Caco-2 (cell line): Measurements from ENCODE around the gene FIBP. TPM values are rescaled to one million over a fixed set of nuclear protein-coding genes. Genes with fewer than 3 reads are reported as not detected.
A peak's percentile ranks its signal among the peaks of the same experiment; 100 is the strongest.

Experiments used
- BruUV-seq: library from RNA; stranded (reverse); fragments of 400-500 nt; replicated peaks from 2 replicates; lab custom pipeline; 2021; lab: Mats Ljungman, UMichigan
- CTCF ChIA-PET: fragments of 300-600 bp; sonication (Branson Sonifier 250); formaldehyde crosslinking; loops from one replicate; lab custom pipeline; 2022; ENCODE audit warnings: antibody characterized with exemption; lab: Charles Lee
- POLR2A ChIA-PET: fragments of 300-600 bp; sonication (Branson Sonifier 250); formaldehyde crosslinking; loops from one replicate; lab custom pipeline; 2022; ENCODE audit warnings: antibody characterized with exemption; lab: Charles Lee
- DNase-seq, 2 experiments: peaks; one replicate each; pipeline versions ENCODE4 v3.0.0 to v3.0.0-alpha.2; 2020 to 2022
- H3K27me3 ChIP-seq: replicated peaks from 2 replicates; pipeline ENCODE4 v1.6.0; 2011; ENCODE audit warnings: low read length; ENCODE audit not compliant: control insufficient read depth, insufficient read depth
- H3K36me3 ChIP-seq: 2 replicates; pipeline ENCODE4 v1.5.1; 2011; ENCODE audit warnings: low read length; ENCODE audit not compliant: control insufficient read depth, insufficient read depth
- H3K4me1 ChIP-seq: fragments of 250-450 bp; sonication (Bioruptor Pico); 2 replicates; pipeline ENCODE4 v1.5.1; 2020; ENCODE audit warnings: mild to moderate bottlenecking
- H3K4me3 ChIP-seq: 2 replicates; pipeline ENCODE4 v1.5.1; 2011; ENCODE audit warnings: low read depth, mild to moderate bottlenecking, control low read depth, low read length
- H3K9me3 ChIP-seq: fragments of 250-450 bp; sonication (Bioruptor Pico); 2 replicates; pipeline ENCODE4 v1.5.1; 2020; ENCODE audit warnings: mild to moderate bottlenecking, moderate library complexity
- H3K27ac Mint-ChIP-seq: one replicate; pipeline ENCODE4 v1.8.0; 2022; ENCODE audit warnings: mixed read lengths; ENCODE audit not compliant: unreplicated experiment
- H3K27me3 Mint-ChIP-seq: one replicate; pipeline ENCODE4 v1.8.0; 2022; ENCODE audit warnings: mixed read lengths; ENCODE audit not compliant: insufficient read depth, unreplicated experiment
- H3K36me3 Mint-ChIP-seq: one replicate; pipeline ENCODE4 v1.8.0; 2022; ENCODE audit warnings: mild to moderate bottlenecking, mixed read lengths; ENCODE audit not compliant: insufficient read depth, unreplicated experiment
- H3K4me1 Mint-ChIP-seq: one replicate; pipeline ENCODE4 v1.8.0; 2022; ENCODE audit warnings: low read depth, mixed read lengths; ENCODE audit not compliant: unreplicated experiment
- H3K4me3 Mint-ChIP-seq: one replicate; pipeline ENCODE4 v1.8.0; 2022; ENCODE audit warnings: mild to moderate bottlenecking, moderate library complexity, mixed read lengths; ENCODE audit not compliant: unreplicated experiment
- H3K9me3 Mint-ChIP-seq: one replicate; pipeline ENCODE4 v1.8.0; 2022; ENCODE audit warnings: mixed read lengths; ENCODE audit not compliant: unreplicated experiment
- intact Hi-C: fragments of 100-400 bp; cut with micrococcal nuclease; formaldehyde crosslinking; loops from one replicate; pipeline ENCODE4 v1.10.0; 2022; ENCODE audit not compliant: unreplicated experiment
- total RNA-seq: library from RNA; stranded (reverse); gene quantifications from 2 replicates; pipeline ENCODE4 v1.2.3, GENCODE V29; 2022
- TF ChIP-seq, protein P1 (sequence below), 2 experiments: fragments of 200-600 bp in 1 of 2; IDR thresholded peaks; 1 replicate in 1 of 2; 2 replicates in 1 of 2; pipeline versions ENCODE4 v1.5.1 to v1.8.0; 2011 to 2022; ENCODE audit warnings: antibody characterized with exemption in 1 of 2, control low read depth in 1 of 2, inconsistent platforms in 1 of 2, low read depth in 1 of 2, low read length in 1 of 2, mild to moderate bottlenecking in 1 of 2, moderate library complexity in 1 of 2; ENCODE audit not compliant: insufficient read depth in 1 of 2, severe bottlenecking in 1 of 2, unreplicated experiment in 1 of 2

Gene FIBP
- total RNA-seq, 1 experiment from 2014 or later = 61.5 TPM

DNA sequence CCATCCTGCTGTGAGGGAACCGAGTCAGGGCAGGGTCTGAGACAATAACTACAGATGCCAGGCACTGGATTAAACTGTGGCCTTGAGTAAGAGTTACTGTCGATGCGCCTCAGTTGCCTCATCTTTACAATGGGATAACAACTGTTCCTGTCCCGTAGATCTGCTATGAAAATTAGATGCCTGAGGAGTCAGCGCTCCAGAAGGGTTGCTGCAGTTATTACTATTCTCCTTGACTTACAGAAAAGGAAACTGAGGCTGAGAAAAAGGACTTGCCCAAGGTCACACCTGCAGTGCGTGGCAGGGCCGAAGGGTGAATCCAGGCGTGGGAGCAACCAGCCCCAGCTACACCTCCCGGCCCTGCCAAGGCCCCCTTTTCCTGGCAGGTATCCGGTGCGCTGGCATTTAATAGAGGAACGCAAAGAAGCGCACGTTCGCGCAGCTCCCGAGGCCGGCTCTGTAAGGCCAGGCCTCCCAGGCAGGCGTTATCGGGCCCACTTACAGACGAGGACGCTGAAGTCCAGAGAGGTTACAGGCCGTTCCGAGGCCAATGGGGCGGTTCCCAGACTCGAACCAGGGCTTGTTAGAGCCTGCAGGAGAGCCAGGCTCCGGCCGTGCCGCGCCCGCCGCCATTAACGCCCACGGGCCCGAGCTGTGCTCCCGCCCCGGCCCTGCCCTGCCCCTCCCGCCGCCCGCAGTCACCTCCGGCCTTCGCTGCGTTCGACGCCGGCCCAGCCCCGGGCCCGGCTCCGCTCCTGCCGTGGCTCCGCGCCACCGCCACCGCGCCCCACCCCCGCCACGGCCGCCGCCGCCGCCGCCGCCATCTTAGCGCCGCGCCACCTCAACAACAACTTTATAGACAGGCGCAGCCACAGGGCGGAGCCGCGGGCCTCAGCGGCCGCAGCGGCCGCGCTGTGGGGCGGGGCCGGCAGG lies 30.2 kb upstream of the FIBP start, which contains the start of gene C11orf68:
Gene C11orf68 (minus strand): TSS at position 852 of the 930 bp plus-strand sequence. CDS start 31 bp downstream, at position 821.
- Mint-ChIP-seq H3K4me3 (peak within 1 kb of the TSS; percentile 90), H3K36me3 (peaks cover 19% of the 10 kb centered on the region), H3K27ac (peak within 1 kb of the TSS; percentile 75), H3K9me3 (no peaks in the 10 kb centered on the region), H3K4me1 (no peaks in the 10 kb centered on the region), H3K27me3 (no peaks in the 10 kb centered on the region)
- ChIA-PET POLR2A (interaction anchor here (0.5 kb wide), 1 partner anchor 30 kb away, joined by 5 read pairs; the partner anchor contains the start of gene FIBP), CTCF (interaction anchor here (1.6 kb wide), 1 partner anchor 30 kb away, joined by 8 read pairs; the partner anchor contains the start of gene FIBP)
- peaks cover 15% of the 10 kb centered on the region for H3K4me1 ChIP-seq
- H3K27me3 ChIP-seq = no peaks in the 10 kb centered on the region
- DNase-seq = no peak
- H3K4me3 ChIP-seq = peak within 1 kb of the TSS; percentile 95
- no peaks in the 10 kb centered on the region for H3K9me3 ChIP-seq
- H3K36me3 ChIP-seq = no peaks in the 10 kb centered on the region; the same call in 1 of the 2 replicates
- TF ChIP-seq, protein P1, sequence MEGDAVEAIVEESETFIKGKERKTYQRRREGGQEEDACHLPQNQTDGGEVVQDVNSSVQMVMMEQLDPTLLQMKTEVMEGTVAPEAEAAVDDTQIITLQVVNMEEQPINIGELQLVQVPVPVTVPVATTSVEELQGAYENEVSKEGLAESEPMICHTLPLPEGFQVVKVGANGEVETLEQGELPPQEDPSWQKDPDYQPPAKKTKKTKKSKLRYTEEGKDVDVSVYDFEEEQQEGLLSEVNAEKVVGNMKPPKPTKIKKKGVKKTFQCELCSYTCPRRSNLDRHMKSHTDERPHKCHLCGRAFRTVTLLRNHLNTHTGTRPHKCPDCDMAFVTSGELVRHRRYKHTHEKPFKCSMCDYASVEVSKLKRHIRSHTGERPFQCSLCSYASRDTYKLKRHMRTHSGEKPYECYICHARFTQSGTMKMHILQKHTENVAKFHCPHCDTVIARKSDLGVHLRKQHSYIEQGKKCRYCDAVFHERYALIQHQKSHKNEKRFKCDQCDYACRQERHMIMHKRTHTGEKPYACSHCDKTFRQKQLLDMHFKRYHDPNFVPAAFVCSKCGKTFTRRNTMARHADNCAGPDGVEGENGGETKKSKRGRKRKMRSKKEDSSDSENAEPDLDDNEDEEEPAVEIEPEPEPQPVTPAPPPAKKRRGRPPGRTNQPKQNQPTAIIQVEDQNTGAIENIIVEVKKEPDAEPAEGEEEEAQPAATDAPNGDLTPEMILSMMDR (IDR thresholded peaks at IDR 0.05; ENCODE audit: insufficient read depth in 1 of 2, low read depth in 1 of 2, low read length in 1 of 2, severe bottlenecking in 1 of 2, unreplicated experiment in 1 of 2) = no peak
- BruUV-seq = TSS peak; percentile 42
- intact Hi-C loops = loop anchor here (2.0 to 5.0 kb wide), 2 partner anchors 28 to 44 kb away; partner anchors contain the start of genes CCDC85B and SART1

- DNase-seq = no peak
- Histone ChIP-seq H3K27me3 (no peaks in the 10 kb centered on the region), H3K4me1 (peaks cover 15% of the 10 kb centered on the region), H3K9me3 (no peaks in the 10 kb centered on the region), H3K36me3 (no peaks in the 10 kb centered on the region; the same call in 1 of the 2 replicates), H3K4me3 (peak overlapping the region; percentile 84)
- Mint-ChIP-seq H3K4me3 (peak overlapping the region; percentile 90), H3K27me3 (no peaks in the 10 kb centered on the region), H3K27ac (peak overlapping the region; percentile 68), H3K9me3 (no peaks in the 10 kb centered on the region), H3K36me3 (peaks cover 19% of the 10 kb centered on the region), H3K4me1 (no peaks in the 10 kb centered on the region)
- TF ChIP-seq, protein P1 (IDR thresholded peaks at IDR 0.05; ENCODE audit: insufficient read depth in 1 of 2, low read depth in 1 of 2, low read length in 1 of 2, severe bottlenecking in 1 of 2, unreplicated experiment in 1 of 2) = no peak
- ChIA-PET CTCF (interaction anchor here (1.6 kb wide), 1 partner anchor 29 kb away, joined by 8 read pairs; the partner anchor contains the start of gene FIBP), POLR2A (interaction anchor here (0.5 to 0.6 kb wide), 2 partner anchors 16 to 29 kb away, joined by 3 to 5 read pairs; partner anchors contain the start of gene FIBP)
- BruUV-seq = no TSS peak
- intact Hi-C loops = loop anchor here (2.0 to 5.0 kb wide), 2 partner anchors 27 to 45 kb away; partner anchors contain the start of genes CCDC85B and SART1
Measured at GRCh38 chr11:65917434-65918210, 29.4 kb upstream of the FIBP start.
